Neural progenitor cell (in vitro differentiated cells): ENCODE results near the gene TEPSIN. TPM values are rescaled to one million over a fixed set of nuclear protein-coding genes. Genes with fewer than 3 reads are reported as not detected.

Experiments
- DNase-seq: peaks from one replicate; pipeline ENCODE4 v3.0.0-alpha.2; 2016; ENCODE audit warnings: low spot score
- H2AFZ ChIP-seq: fragments of 200-600 bp; sonication (generic); replicated peaks from 2 replicates; pipeline ENCODE4 v1.6.1; 2016; ENCODE audit warnings: antibody characterized with exemption
- H3F3A ChIP-seq: fragments of 200-600 bp; sonication (generic); 2 replicates; pipeline ENCODE4 v1.6.1; 2016; ENCODE audit warnings: antibody characterized with exemption, low read depth
- H3K27ac ChIP-seq: fragments of 200-600 bp; sonication (generic); 2 replicates; pipeline ENCODE4 v1.5.1; 2016; ENCODE audit warnings: mild to moderate bottlenecking
- H3K27me3 ChIP-seq: fragments of 200-600 bp; sonication (generic); 2 replicates; pipeline ENCODE4 v1.6.1; 2016; ENCODE audit warnings: mild to moderate bottlenecking, moderate library complexity
- H3K36me3 ChIP-seq: fragments of 200-600 bp; sonication (generic); 2 replicates; pipeline ENCODE4 v1.5.1; 2016
- H3K4me1 ChIP-seq: fragments of 200-600 bp; sonication (generic); 2 replicates; pipeline ENCODE4 v1.6.1; 2016; ENCODE audit warnings: mixed run types
- H3K4me2 ChIP-seq: fragments of 200-600 bp; sonication (generic); 2 replicates; pipeline ENCODE4 v1.6.1; 2016
- H3K4me3 ChIP-seq: fragments of 200-600 bp; sonication (generic); 2 replicates; pipeline ENCODE4 v1.5.1; 2016
- H3K79me2 ChIP-seq: fragments of 200-600 bp; sonication (generic); 2 replicates; pipeline ENCODE4 v1.6.1; 2016; ENCODE audit warnings: low read depth
- H3K9ac ChIP-seq: fragments of 200-600 bp; sonication (generic); 2 replicates; pipeline ENCODE4 v1.6.1; 2016
- H3K9me3 ChIP-seq: fragments of 200-600 bp; sonication (generic); 2 replicates; pipeline ENCODE4 v1.5.1; 2016; ENCODE audit warnings: low read depth
- H4K20me1 ChIP-seq: fragments of 200-600 bp; sonication (generic); 2 replicates; pipeline ENCODE4 v1.6.1; 2016; ENCODE audit warnings: low read depth
- H3K27ac Mint-ChIP-seq: 3 replicates; pipeline ENCODE4 v1.8.0; 2021; ENCODE audit warnings: mixed read lengths
- H3K27me3 Mint-ChIP-seq: 2 replicates; pipeline ENCODE4 v1.8.0; 2022; ENCODE audit warnings: low read depth, mild to moderate bottlenecking, inconsistent platforms, moderate library complexity, mixed read lengths; ENCODE audit not compliant: insufficient read depth
- H3K36me3 Mint-ChIP-seq: 3 replicates; pipeline ENCODE4 v1.8.0; 2021; ENCODE audit warnings: mixed read lengths
- H3K4me1 Mint-ChIP-seq: 3 replicates; pipeline ENCODE4 v1.8.0; 2021; ENCODE audit warnings: mixed read lengths
- H3K4me3 Mint-ChIP-seq: 3 replicates; pipeline ENCODE4 v1.8.0; 2021; ENCODE audit warnings: mild to moderate bottlenecking, moderate library complexity, mixed read lengths
- H3K9me3 Mint-ChIP-seq: 3 replicates; pipeline ENCODE4 v1.8.0; 2020; ENCODE audit warnings: mixed read lengths
- EZH2 ChIP-seq: fragments of 200-600 bp; sonication (generic); IDR thresholded peaks from 2 replicates; pipeline ENCODE4 v1.6.1; 2017; ENCODE audit warnings: antibody characterized with exemption, mild to moderate bottlenecking, moderate library complexity
- EZH2phosphoT487 ChIP-seq: fragments of 200-600 bp; sonication (generic); IDR thresholded peaks from 2 replicates; pipeline ENCODE4 v1.6.1; 2017; ENCODE audit warnings: antibody characterized with exemption
- total RNA-seq: library from RNA; depleted of rRNA; stranded (reverse); fragments of >200 nt; gene quantifications from 2 replicates; pipeline ENCODE4 v1.2.3, GENCODE V29; 2015; ENCODE audit warnings: low replicate concordance
- TF ChIP-seq, protein P1 (sequence below): fragments of 200-600 bp; sonication (generic); IDR thresholded peaks from 2 replicates; pipeline ENCODE4 v1.5.1; 2017; ENCODE audit warnings: antibody characterized with exemption, mild to moderate bottlenecking

TEPSIN gene
- total RNA-seq, 1 donor from 2014 or later = 20.6 TPM

DNA sequence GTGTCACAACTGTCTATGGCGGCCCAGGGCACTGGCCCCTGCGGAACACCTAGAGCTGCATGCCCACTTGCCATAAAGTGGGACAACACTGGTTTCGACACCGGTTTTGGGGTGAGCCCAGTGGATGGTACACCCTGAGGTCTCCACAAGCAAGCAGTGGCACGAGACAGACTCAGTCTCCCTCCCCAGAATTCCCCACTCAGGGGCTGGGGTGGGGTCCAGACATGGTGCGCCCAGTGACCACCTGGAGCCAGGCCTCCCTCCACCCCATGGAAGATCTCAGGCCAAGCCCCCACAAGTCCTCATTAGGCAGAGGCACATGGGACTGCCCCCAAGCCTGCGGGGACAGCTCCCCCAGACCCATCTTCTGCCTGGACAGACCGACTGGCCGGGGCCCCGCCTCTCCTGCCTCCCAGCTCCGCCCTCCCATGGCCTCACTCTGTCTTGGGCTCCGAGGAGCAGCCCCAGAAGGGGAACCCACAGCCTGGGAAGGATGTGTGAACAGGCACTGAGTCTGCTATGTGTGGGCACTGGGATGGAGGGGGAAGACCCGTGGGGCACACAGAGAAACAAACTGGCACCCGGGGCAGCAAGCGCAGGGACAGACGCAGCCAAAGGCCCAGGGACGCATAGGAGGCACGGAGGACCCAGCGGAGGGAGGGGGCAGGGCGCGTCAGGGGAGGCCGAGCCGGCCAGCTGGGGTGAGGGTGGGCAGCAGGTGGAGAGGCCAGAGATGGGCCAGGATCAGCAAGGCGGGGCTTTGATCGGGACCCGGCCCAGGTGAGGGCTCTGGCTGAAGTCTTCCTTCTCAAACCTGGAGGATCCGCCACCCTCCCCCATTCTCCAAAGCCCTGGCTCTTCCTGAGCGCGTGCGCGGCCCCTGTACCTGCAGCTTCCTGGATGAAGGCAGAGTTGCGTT lies 2.8 kb downstream of the TEPSIN start:
- H3K4me1 Mint-ChIP-seq = peaks cover 21% of the 10 kb centered on the region
- no peak overlapping the region for H3K27ac Mint-ChIP-seq
- no peaks in the 10 kb centered on the region for H3K9me3 Mint-ChIP-seq
- no peak for TF ChIP-seq EZH2phosphoT487
- no peak for TF ChIP-seq EZH2
- TF ChIP-seq, protein P1, sequence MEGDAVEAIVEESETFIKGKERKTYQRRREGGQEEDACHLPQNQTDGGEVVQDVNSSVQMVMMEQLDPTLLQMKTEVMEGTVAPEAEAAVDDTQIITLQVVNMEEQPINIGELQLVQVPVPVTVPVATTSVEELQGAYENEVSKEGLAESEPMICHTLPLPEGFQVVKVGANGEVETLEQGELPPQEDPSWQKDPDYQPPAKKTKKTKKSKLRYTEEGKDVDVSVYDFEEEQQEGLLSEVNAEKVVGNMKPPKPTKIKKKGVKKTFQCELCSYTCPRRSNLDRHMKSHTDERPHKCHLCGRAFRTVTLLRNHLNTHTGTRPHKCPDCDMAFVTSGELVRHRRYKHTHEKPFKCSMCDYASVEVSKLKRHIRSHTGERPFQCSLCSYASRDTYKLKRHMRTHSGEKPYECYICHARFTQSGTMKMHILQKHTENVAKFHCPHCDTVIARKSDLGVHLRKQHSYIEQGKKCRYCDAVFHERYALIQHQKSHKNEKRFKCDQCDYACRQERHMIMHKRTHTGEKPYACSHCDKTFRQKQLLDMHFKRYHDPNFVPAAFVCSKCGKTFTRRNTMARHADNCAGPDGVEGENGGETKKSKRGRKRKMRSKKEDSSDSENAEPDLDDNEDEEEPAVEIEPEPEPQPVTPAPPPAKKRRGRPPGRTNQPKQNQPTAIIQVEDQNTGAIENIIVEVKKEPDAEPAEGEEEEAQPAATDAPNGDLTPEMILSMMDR = no peak
- H3K4me3 ChIP-seq = no peak overlapping the region
- H3K27ac ChIP-seq = no peak overlapping the region
- peaks cover 11% of the 10 kb centered on the region for H4K20me1 ChIP-seq
- no peak overlapping the region for H3K4me2 ChIP-seq
- H2AFZ ChIP-seq = no peak overlapping the region
- H3K36me3 Mint-ChIP-seq = peaks cover 2% of the 10 kb centered on the region
- no peak overlapping the region for H3K9ac ChIP-seq
- H3F3A ChIP-seq = peaks cover 4% of the 10 kb centered on the region
- peak overlapping the region; percentile 50 for H3K4me3 Mint-ChIP-seq
- peaks cover 5% of the 10 kb centered on the region for H3K27me3 Mint-ChIP-seq
- H3K27me3 ChIP-seq = no peaks in the 10 kb centered on the region
- no peaks in the 10 kb centered on the region for H3K36me3 ChIP-seq
- no peak for DNase-seq
- no peaks in the 10 kb centered on the region for H3K9me3 ChIP-seq
- peaks cover 5% of the 10 kb centered on the region for H3K4me1 ChIP-seq
- peaks cover 27% of the 10 kb centered on the region for H3K79me2 ChIP-seq

DNA sequence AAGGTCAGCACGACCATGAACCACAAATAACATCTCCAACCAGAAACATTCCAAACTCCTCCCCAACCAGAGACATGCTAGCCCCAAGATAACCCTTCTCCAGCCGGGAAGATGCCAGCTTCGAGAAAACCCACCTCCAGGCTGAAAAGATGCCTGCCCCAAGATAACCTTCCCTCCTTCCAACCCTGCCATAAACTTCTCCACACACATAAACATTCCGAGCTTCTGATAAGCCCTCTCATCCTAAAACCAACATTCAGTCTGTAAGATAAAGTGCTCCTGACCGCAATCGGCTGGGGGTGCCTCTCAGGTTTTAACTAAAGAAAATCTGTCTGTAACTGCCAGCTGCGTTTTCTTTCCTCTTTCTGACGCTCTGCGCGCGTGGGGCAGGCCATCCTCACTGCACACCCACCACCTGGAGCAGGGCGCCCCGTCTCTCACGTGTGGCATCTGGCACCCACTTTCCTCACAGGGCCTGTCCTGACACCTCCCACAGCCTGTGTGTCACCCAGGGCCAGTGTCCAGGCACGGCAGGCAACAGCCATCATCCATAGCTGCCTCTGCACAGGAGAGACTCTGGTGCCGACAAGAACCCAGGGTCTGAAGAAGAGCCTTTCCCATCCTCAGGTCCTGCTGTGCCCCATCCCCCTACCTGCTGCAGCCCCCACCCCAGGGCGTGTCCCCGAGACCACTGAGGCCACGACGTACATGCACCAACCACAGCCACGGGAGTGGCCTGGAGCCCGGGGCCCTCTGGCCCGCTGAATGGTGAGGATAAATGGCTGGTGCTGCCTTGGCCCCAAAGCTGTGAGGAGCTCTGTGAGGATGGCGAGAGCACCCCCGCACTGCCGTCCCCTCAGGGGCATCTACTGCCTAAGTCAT lies 3.7 kb downstream of the TEPSIN start:
- H3K9ac ChIP-seq = no peak overlapping the region
- H3K36me3 Mint-ChIP-seq = peaks cover 6% of the 10 kb centered on the region
- no peaks in the 10 kb centered on the region for H3K27me3 ChIP-seq
- no peaks in the 10 kb centered on the region for H3K36me3 ChIP-seq
- H3K27me3 Mint-ChIP-seq = peaks cover 8% of the 10 kb centered on the region
- H3K9me3 Mint-ChIP-seq = no peaks in the 10 kb centered on the region
- H2AFZ ChIP-seq = no peak overlapping the region
- DNase-seq = no peak
- peaks cover 16% of the 10 kb centered on the region for H3K4me1 Mint-ChIP-seq
- H3F3A ChIP-seq = no peaks in the 10 kb centered on the region
- H3K27ac Mint-ChIP-seq = no peak overlapping the region
- H3K4me2 ChIP-seq = no peak overlapping the region
- no peak overlapping the region for H3K27ac ChIP-seq
- TF ChIP-seq EZH2 = no peak
- TF ChIP-seq EZH2phosphoT487 = no peak
- TF ChIP-seq, protein P1 = no peak
- peaks cover 9% of the 10 kb centered on the region for H4K20me1 ChIP-seq
- peaks cover 3% of the 10 kb centered on the region for H3K4me1 ChIP-seq
- peaks cover 21% of the 10 kb centered on the region for H3K79me2 ChIP-seq
- no peaks in the 10 kb centered on the region for H3K9me3 ChIP-seq
- H3K4me3 Mint-ChIP-seq = peak overlapping the region; percentile 68
- no peak overlapping the region for H3K4me3 ChIP-seq

DNA sequence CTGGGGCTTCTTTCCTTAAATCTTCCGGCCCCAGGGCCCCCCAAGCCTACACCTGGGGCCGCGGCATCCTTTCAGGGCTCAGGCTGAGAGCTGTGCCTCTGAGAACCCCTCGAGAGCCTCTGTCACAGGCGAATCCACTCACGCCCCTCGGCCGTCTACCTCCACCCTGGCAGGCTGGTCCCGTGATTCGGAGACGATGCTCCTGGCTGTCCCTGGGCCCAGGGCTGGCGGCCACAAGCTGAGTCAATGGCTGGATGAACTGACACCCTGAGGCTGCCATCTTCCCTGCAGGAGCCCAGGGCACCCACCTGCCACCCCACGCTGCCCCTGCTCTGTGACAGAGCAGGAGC lies 4.4 kb downstream of the TEPSIN start:
- H3K27me3 Mint-ChIP-seq = peaks cover 9% of the 10 kb centered on the region

More for the DNA sequence above, 4.4 kb downstream of the TEPSIN start:
- Mint-ChIP-seq H3K27ac (no peak overlapping the region), H3K4me1 (peaks cover 13% of the 10 kb centered on the region), H3K4me3 (no peak overlapping the region), H3K9me3 (no peaks in the 10 kb centered on the region), H3K36me3 (peaks cover 11% of the 10 kb centered on the region)
- no peak overlapping the region for H3K4me2 ChIP-seq
- H3K9me3 ChIP-seq = no peaks in the 10 kb centered on the region
- H3K36me3 ChIP-seq = no peaks in the 10 kb centered on the region
- TF ChIP-seq, protein P1 = no peak
- TF ChIP-seq EZH2 = no peak
- TF ChIP-seq EZH2phosphoT487 = no peak
- H3K9ac ChIP-seq = no peak overlapping the region
- H3K79me2 ChIP-seq = peaks cover 14% of the 10 kb centered on the region
- H3K27me3 ChIP-seq = no peaks in the 10 kb centered on the region
- H3K27ac ChIP-seq = no peak overlapping the region
- DNase-seq = no peak
- peaks cover 9% of the 10 kb centered on the region for H4K20me1 ChIP-seq
- H3K4me3 ChIP-seq = no peak overlapping the region
- H3K4me1 ChIP-seq = no peaks in the 10 kb centered on the region
- H2AFZ ChIP-seq = no peak overlapping the region
- no peaks in the 10 kb centered on the region for H3F3A ChIP-seq
